Lower lobe of right lung (tissue), 2 donors: ENCODE measurements around the gene LRCH4. TPM values are rescaled to one million over a fixed set of nuclear protein-coding genes. Genes with fewer than 3 reads are reported as not detected.

Source experiments
- ATAC-seq, 2 donors: fragments of 200-7000 bp; cut with Tn5 transposase; one replicate each; pipeline ENCODE4 v1.9.1; 2020 to 2022; ENCODE audit warnings: mild to moderate bottlenecking in 2 of 2, moderate library complexity in 2 of 2
- DNase-seq: peaks from one replicate; pipeline ENCODE4 v3.0.0-alpha.2; 2020
- H3K27ac ChIP-seq: fragments of 200-600 bp; one replicate; pipeline ENCODE4 v1.8.0; 2022
- H3K27me3 ChIP-seq: fragments of 200-600 bp; one replicate; pipeline ENCODE4 v1.8.0; 2022; ENCODE audit warnings: low read depth
- H3K36me3 ChIP-seq: fragments of 200-600 bp; one replicate; pipeline ENCODE4 v1.8.0; 2022; ENCODE audit warnings: mild to moderate bottlenecking
- H3K4me1 ChIP-seq: fragments of 200-600 bp; one replicate; pipeline ENCODE4 v1.8.0; 2022
- H3K4me3 ChIP-seq: fragments of 200-600 bp; one replicate; pipeline ENCODE4 v1.8.0; 2022; ENCODE audit warnings: mild to moderate bottlenecking
- H3K9me3 ChIP-seq: fragments of 200-600 bp; one replicate; pipeline ENCODE4 v1.8.0; 2022
- CTCF ChIP-seq: fragments of 200-600 bp; IDR thresholded peaks from one replicate; pipeline ENCODE4 v1.8.0; 2022; ENCODE audit warnings: antibody characterized with exemption, mild to moderate bottlenecking
- intact Hi-C: fragments of 100-400 bp; cut with DNase I; formaldehyde crosslinking; loops from one replicate; pipeline ENCODE4 v1.11.0; 2022
- total RNA-seq: library from RNA; stranded (reverse); fragmentation: NEBNext Ultra II Directional; extraction: Animal tissue kit (Norgen Biotek cat#: 25700); gene quantifications from one replicate; pipeline ENCODE4 v1.2.1, GENCODE V29; 2021
- donor health status: DM: no; HTN: yes; CAD: no; lungs with severe emphysema.

LRCH4 gene
- total RNA-seq, 1 donor from 2014 or later: 80.3 TPM

GRCh38 chr7:100575206-100575631 is 10.7 kb downstream of the LRCH4 start:
- no peaks in the 10 kb centered on the region for H3K27me3 ChIP-seq
- H3K4me3 ChIP-seq: no peak overlapping the region
- H3K27ac ChIP-seq: no peak overlapping the region
- H3K9me3 ChIP-seq: no peaks in the 10 kb centered on the region
- no peak for TF ChIP-seq CTCF
- H3K36me3 ChIP-seq: peaks cover 65% of the 10 kb centered on the region
- intact Hi-C loops: no loop called here
- H3K4me1 ChIP-seq: peaks cover 11% of the 10 kb centered on the region
- ATAC-seq (no peak), DNase-seq (no peak)

GRCh38 chr7:100574362-100575205 is 11.3 kb downstream of the LRCH4 start:
- no peak for TF ChIP-seq CTCF
- intact Hi-C loops: no loop called here
- no peak for ATAC-seq
- Histone ChIP-seq H3K9me3 (no peaks in the 10 kb centered on the region), H3K27ac (no peak overlapping the region), H3K4me1 (peaks cover 18% of the 10 kb centered on the region), H3K4me3 (no peak overlapping the region), H3K27me3 (no peaks in the 10 kb centered on the region), H3K36me3 (peaks cover 59% of the 10 kb centered on the region)
- DNase-seq: no peak

- ATAC-seq (no peak), DNase-seq (no peak)
- H3K4me1 ChIP-seq: peaks cover 21% of the 10 kb centered on the region
- no peak within 1 kb of the TSS for H3K4me3 ChIP-seq
- no peak within 1 kb of the TSS for H3K27ac ChIP-seq
- intact Hi-C loops: no loop called here
- TF ChIP-seq CTCF: no peak
- no peaks in the 10 kb centered on the region for H3K27me3 ChIP-seq
- peaks cover 52% of the 10 kb centered on the region for H3K36me3 ChIP-seq
- no peaks in the 10 kb centered on the region for H3K9me3 ChIP-seq
Observed at GRCh38 chr7:100573691-100574361, 12.1 kb downstream of the LRCH4 start, which contains the start of gene SAP25. TSS of gene SAP25 (minus strand) at chr7:100573900. CDS start at chr7:100573742, 158 bp downstream.

GRCh38 chr7:100572949-100573675 is 12.8 kb downstream of the LRCH4 start:
- Histone ChIP-seq H3K4me3 (no peak overlapping the region), H3K36me3 (peaks cover 45% of the 10 kb centered on the region), H3K27me3 (no peaks in the 10 kb centered on the region), H3K9me3 (no peaks in the 10 kb centered on the region), H3K27ac (no peak overlapping the region), H3K4me1 (peaks cover 21% of the 10 kb centered on the region)
- ATAC-seq (no peak), DNase-seq (no peak)
- intact Hi-C loops: no loop called here
- TF ChIP-seq CTCF: no peak

- no peak for DNase-seq
- intact Hi-C loops: no loop called here
- H3K4me3 ChIP-seq: no peak overlapping the region
- no peak overlapping the region for H3K27ac ChIP-seq
- H3K27me3 ChIP-seq: no peaks in the 10 kb centered on the region
- peaks cover 21% of the 10 kb centered on the region for H3K4me1 ChIP-seq
- peaks cover 38% of the 10 kb centered on the region for H3K36me3 ChIP-seq
- ATAC-seq: no peak
- no peak for TF ChIP-seq CTCF
- H3K9me3 ChIP-seq: no peaks in the 10 kb centered on the region
Observed at GRCh38 chr7:100572281-100572948, 13.5 kb downstream of the LRCH4 start.
